Lung (tissue), 12 donors: Measurements from ENCODE around the gene FGF14. TPM values are rescaled to one million over a fixed set of nuclear protein-coding genes. Genes with fewer than 3 reads are reported as not detected.

Source experiments
- ATAC-seq: fragments of 200-7000 bp; cut with Tn5 transposase; one replicate; pipeline ENCODE4 v1.9.1; 2020; ENCODE audit warnings: moderate number of reproducible peaks; ENCODE audit not compliant: insufficient read depth, low FRiP score
- DNase-seq, 3 donors: peaks; one replicate each; pipeline ENCODE4 v3.0.0-alpha.2; 2013 to 2017
- H3K27ac ChIP-seq, 2 donors: one replicate each; pipeline ENCODE4 v1.5.1; 2013; ENCODE audit warnings: mild to moderate bottlenecking in 2 of 2, moderate library complexity in 2 of 2, control low read depth in 1 of 2, inconsistent platforms in 1 of 2, low read depth in 1 of 2, low read length in 1 of 2
- H3K27me3 ChIP-seq, 3 donors: one replicate each; pipeline ENCODE4 v1.5.1; 2013; ENCODE audit warnings: low read length in 2 of 3; ENCODE audit not compliant: control insufficient read depth in 3 of 3, insufficient read depth in 3 of 3
- H3K36me3 ChIP-seq, 4 donors: one replicate each; pipeline ENCODE4 v1.5.1; 2013; ENCODE audit warnings: low read length in 4 of 4, mild to moderate bottlenecking in 1 of 4, moderate library complexity in 1 of 4; ENCODE audit not compliant: control insufficient read depth in 4 of 4, insufficient read depth in 4 of 4
- H3K4me1 ChIP-seq, 5 donors: one replicate each; pipeline ENCODE4 v1.5.1; 2013; ENCODE audit warnings: low read length in 5 of 5, mild to moderate bottlenecking in 2 of 5, moderate library complexity in 1 of 5; ENCODE audit not compliant: control insufficient read depth in 5 of 5, insufficient read depth in 5 of 5
- H3K4me3 ChIP-seq: one replicate; pipeline ENCODE4 v1.5.1; 2013; ENCODE audit warnings: mild to moderate bottlenecking, control low read depth, moderate library complexity
- H3K9ac ChIP-seq, 2 donors: one replicate each; pipeline ENCODE4 v1.5.1; 2013; ENCODE audit warnings: low read length in 2 of 2, control low read depth in 1 of 2; ENCODE audit not compliant: insufficient read depth in 1 of 2
- H3K9me3 ChIP-seq, 4 donors: one replicate each; pipeline ENCODE4 v1.5.1; 2013; ENCODE audit warnings: low read length in 3 of 4, mild to moderate bottlenecking in 1 of 4, moderate library complexity in 1 of 4; ENCODE audit not compliant: control insufficient read depth in 4 of 4, insufficient read depth in 3 of 4
- CTCF ChIP-seq: IDR thresholded peaks from 2 replicates; pipeline ENCODE4 v1.5.1; 2012; ENCODE audit warnings: mild to moderate bottlenecking; ENCODE audit errors: control extremely low read depth, extremely low read depth
- WGBS, 2 donors: extraction: QIAGEN DNeasy Blood & Tissue Kit; methylation state at CpG; one replicate each; pipeline ENCODE4 v1.1.7; 2013; 5-methylcytosine and 5-hydroxymethylcytosine counted together
- polyA plus RNA-seq, 2 donors: library from polyadenylated mRNA; stranded (reverse); fragments of 200-250 nt; gene quantifications; one replicate each; pipeline ENCODE4 v1.2.1, GENCODE V29; 2013
- total RNA-seq, 2 donors: library from RNA; depleted of rRNA in 1 of 2; stranded (reverse); fragments of >200 nt in 1 of 2; gene quantifications; one replicate each; pipeline ENCODE4 v1.2.1, GENCODE V29; 2014 to 2021
- donor health status: control.
- donor health status: control.
- donor health status: Bipolar disorder and iron deficiency.
- donor health status: healthy.
- donor health status: DM: yes; HTN: yes; CAD: no.

The FGF14 gene
- total and polyA plus RNA-seq, 4 donors = 0.59 to 12.9 (median 2.3) TPM

DNA sequence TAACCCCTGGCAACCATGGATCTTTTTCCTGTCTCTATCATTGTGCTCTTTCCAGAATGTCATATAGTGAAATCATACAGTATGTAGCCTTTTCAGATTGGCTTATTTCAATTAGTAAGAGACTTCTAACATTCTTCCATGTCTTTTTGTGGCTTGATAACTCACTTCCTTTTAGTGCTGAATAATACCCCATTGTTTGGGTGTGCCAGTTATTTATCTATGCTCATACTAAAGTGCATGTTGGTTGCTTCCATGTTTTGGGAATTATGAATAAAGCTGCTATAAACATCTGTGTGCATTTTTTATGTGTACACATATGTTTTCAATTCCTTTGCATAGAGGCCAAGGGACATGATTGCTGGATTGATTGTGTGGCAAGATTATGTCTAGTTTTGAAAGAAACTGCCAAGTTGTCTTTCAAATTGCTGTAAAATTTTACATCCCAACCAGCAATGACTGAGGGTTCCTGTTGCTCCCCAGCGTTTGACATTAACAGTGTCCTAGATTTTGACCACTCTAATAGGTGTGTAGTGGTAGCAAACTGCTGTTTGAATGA lies 590.5 kb downstream of the FGF14 start:
- Histone ChIP-seq H3K4me3 (no peak overlapping the region), H3K4me1 (no peaks in the 10 kb centered on the region), H3K27ac (no peak overlapping the region), H3K9ac (no peak overlapping the region), H3K9me3 (no peaks in the 10 kb centered on the region), H3K27me3 (no peaks in the 10 kb centered on the region), H3K36me3 (no peaks in the 10 kb centered on the region)
- no peak for TF ChIP-seq CTCF
- DNase-seq (no peak), ATAC-seq (no peak)
- 67 to 69% methylated on average over 1 of the region's 1 CpG for WGBS, 2 donors

DNA sequence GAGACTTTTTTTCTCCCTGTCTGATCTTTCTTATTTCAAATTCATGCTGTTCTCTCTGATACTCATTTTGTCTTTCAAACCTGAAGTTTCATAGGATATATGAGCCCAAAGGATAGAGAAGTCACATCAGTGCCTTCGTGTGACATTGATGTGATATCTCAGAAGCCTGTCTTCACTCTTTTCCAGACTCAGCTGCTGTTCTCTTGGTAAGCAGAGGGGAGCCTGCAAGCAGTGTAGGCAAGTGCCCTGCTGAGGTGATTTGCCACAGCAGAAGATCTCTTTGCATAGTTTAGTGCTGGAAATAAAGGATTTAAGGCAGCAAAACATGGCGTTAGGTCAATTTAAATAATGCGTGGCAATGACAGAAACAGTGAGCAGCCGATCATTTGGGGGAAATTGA lies 602.7 kb downstream of the FGF14 start:
- Histone ChIP-seq H3K4me3 (no peak overlapping the region), H3K4me1 (peaks cover 0 to 7% (median 0%) of the 10 kb centered on the region in 5 donors), H3K9ac (no peak overlapping the region), H3K27ac (no peak overlapping the region), H3K27me3 (no peaks in the 10 kb centered on the region), H3K36me3 (no peaks in the 10 kb centered on the region), H3K9me3 (no peaks in the 10 kb centered on the region)
- ATAC-seq = no peak
- WGBS, 2 donors = 54 to 67% methylated on average over 4 of the region's 4 CpGs
- no peak for TF ChIP-seq CTCF
- no peak for DNase-seq

- no peak for ATAC-seq
- Histone ChIP-seq H3K9ac (no peak overlapping the region), H3K4me3 (no peak overlapping the region), H3K9me3 (no peaks in the 10 kb centered on the region), H3K27me3 (no peaks in the 10 kb centered on the region), H3K27ac (no peak overlapping the region), H3K4me1 (peaks cover 0 to 7% (median 0%) of the 10 kb centered on the region in 5 donors), H3K36me3 (no peaks in the 10 kb centered on the region)
- no peak for DNase-seq
- WGBS, 2 donors = 32 to 41% methylated on average over 1 of the region's 1 CpG
- no peak for TF ChIP-seq CTCF
Measured at GRCh38 chr13:101798437-101798836, 603.4 kb downstream of the FGF14 start.

DNA sequence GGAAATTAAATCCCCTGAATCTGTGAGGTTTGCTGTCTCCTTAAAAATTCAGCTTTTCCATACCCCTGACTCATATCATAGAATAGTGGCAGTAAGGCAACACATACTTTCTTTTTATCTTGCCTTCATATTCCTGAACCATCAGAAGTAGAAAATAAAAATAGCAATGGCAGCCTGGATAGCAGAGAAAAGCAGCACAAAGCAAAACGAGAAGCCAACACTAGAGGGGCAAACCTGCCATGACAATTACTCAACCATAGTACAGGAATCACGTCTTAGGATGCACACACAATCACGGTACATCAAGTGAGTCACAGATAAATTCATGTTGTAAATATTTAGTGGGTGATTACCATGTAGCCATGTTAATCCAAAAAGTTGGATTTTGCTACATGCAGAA lies 606.4 kb downstream of the FGF14 start:
- WGBS, 2 donors = 75 to 84% methylated on average over 3 of the region's 3 CpGs
- ATAC-seq (no peak), DNase-seq (no peak)
- no peak overlapping the region for H3K4me3 ChIP-seq
- peaks cover 0 to 7% (median 0%) of the 10 kb centered on the region in 5 donors for H3K4me1 ChIP-seq
- H3K27ac ChIP-seq = peak overlapping the region in 1 of 2 donors; percentile 23
- no peaks in the 10 kb centered on the region for H3K27me3 ChIP-seq
- TF ChIP-seq CTCF = no peak
- H3K9ac ChIP-seq = no peak overlapping the region
- H3K9me3 ChIP-seq = no peaks in the 10 kb centered on the region
- no peaks in the 10 kb centered on the region for H3K36me3 ChIP-seq
